Suppressor macrophage treated with lipopolysaccharide for 1 hour (primary cell): Measurements from ENCODE around the gene C2orf69.
"Not testable (repeated sequence)": the region's sequence is repeated elsewhere in the genome, so short reads cannot be mapped to it uniquely, and the experiment has no call there.

Experiments
- DNase-seq, 3 donors: peaks; one replicate each; pipeline ENCODE4 v3.0.0-alpha.2; 2020 to 2022

C2orf69 gene

GRCh38 chr2:199911052-199911876 lies at the start of gene C2orf69:
TSS of gene C2orf69 (plus strand) at chr2:199911293. CDS start at chr2:199911439, 146 bp downstream.
- peak; percentile 97 to 99 (median 99) for DNase-seq

GRCh38 chr2:199862788-199863187 lies 48.3 kb upstream of the C2orf69 start:
- DNase-seq: peak in 2 of 3 donors; percentile 15 to 22

GRCh38 chr2:199865905-199866304 lies 45.2 kb upstream of the C2orf69 start:
- no peak for DNase-seq

GRCh38 chr2:199868431-199869226 lies 42.5 kb upstream of the C2orf69 start:
- no peak for DNase-seq

GRCh38 chr2:199869227-199869541 lies 41.9 kb upstream of the C2orf69 start:
- DNase-seq: no peak

GRCh38 chr2:199869653-199870052 lies 41.4 kb upstream of the C2orf69 start:
- no peak for DNase-seq

- DNase-seq: no peak
Measured at GRCh38 chr2:199870581-199870980, 40.5 kb upstream of the C2orf69 start.

- DNase-seq: no peak
Measured at GRCh38 chr2:199874209-199874608, 36.9 kb upstream of the C2orf69 start.

GRCh38 chr2:199875400-199875799 lies 35.7 kb upstream of the C2orf69 start:
- no peak for DNase-seq

GRCh38 chr2:199882667-199883066 lies 28.4 kb upstream of the C2orf69 start:
- DNase-seq: no peak

- DNase-seq: no peak
Measured at GRCh38 chr2:199883474-199884212, 27.4 kb upstream of the C2orf69 start.

- DNase-seq: no peak
Measured at GRCh38 chr2:199895406-199895805, 15.7 kb upstream of the C2orf69 start.

GRCh38 chr2:199896617-199897016 lies 14.5 kb upstream of the C2orf69 start:
- no peak for DNase-seq

- DNase-seq: no peak
Measured at GRCh38 chr2:199901942-199902341, 9.2 kb upstream of the C2orf69 start.

GRCh38 chr2:199902486-199903110 lies 8.5 kb upstream of the C2orf69 start:
- DNase-seq: no peak

- DNase-seq: no peak
Measured at GRCh38 chr2:199903111-199903510, 8.0 kb upstream of the C2orf69 start.

GRCh38 chr2:199907008-199907714 lies 3.9 kb upstream of the C2orf69 start:
- no peak for DNase-seq

GRCh38 chr2:199910338-199911051 lies 598 bp upstream of the C2orf69 start:
- no peak for DNase-seq

GRCh38 chr2:199911877-199912161 lies 726 bp downstream of the C2orf69 start:
- DNase-seq: peak in 1 of 3 donors; percentile 61

- not testable (repeated sequence) for DNase-seq
Measured at GRCh38 chr2:199912553-199913114, 1.5 kb downstream of the C2orf69 start.

GRCh38 chr2:199914372-199914958 lies 3.4 kb downstream of the C2orf69 start:
- DNase-seq: no peak
